Right lobe of liver (tissue), 6 donors: ENCODE measurements around the gene NRXN3. TPM values are rescaled to one million over a fixed set of nuclear protein-coding genes. Genes with fewer than 3 reads are reported as not detected.

Experiments
- ATAC-seq, 4 donors: fragments of 200-7000 bp; cut with Tn5 transposase; one replicate each; pipeline ENCODE4 v1.9.1; 2020; ENCODE audit warnings: mild to moderate bottlenecking in 4 of 4, moderate library complexity in 4 of 4
- DNase-seq, 3 donors: peaks; one replicate each; pipeline ENCODE4 v3.0.0-alpha.2; 2020
- H3K27ac ChIP-seq, 3 donors: fragments of 200-600 bp; one replicate each; pipeline ENCODE4 v1.8.0; 2022
- H3K27me3 ChIP-seq, 2 donors: fragments of 200-600 bp; one replicate each; pipeline ENCODE4 v1.8.0; 2022
- H3K36me3 ChIP-seq, 4 donors: fragments of 200-600 bp; sonication (generic) in 1 of 4; one replicate each; pipeline versions ENCODE4 v1.5.1 to v1.8.0; 2017 to 2022; ENCODE audit warnings: control low read depth in 1 of 4
- H3K4me1 ChIP-seq, 4 donors: fragments of 200-600 bp; sonication (generic) in 1 of 4; one replicate each; pipeline versions ENCODE4 v1.5.1 to v1.8.0; 2017 to 2022; ENCODE audit warnings: control low read depth in 1 of 4
- H3K4me3 ChIP-seq, 3 donors: fragments of 200-600 bp; one replicate each; pipeline ENCODE4 v1.8.0; 2022
- H3K9me3 ChIP-seq, 4 donors: fragments of 200-600 bp; sonication (generic) in 1 of 4; one replicate each; pipeline versions ENCODE4 v1.5.1 to v1.8.0; 2017 to 2022; ENCODE audit warnings: control low read depth in 1 of 4
- CTCF ChIP-seq, 4 donors: fragments of 200-600 bp in 3 of 4; fragments of 450-650 bp in 1 of 4; IDR thresholded peaks; one replicate each; pipeline versions ENCODE4 v1.5.1 to v1.8.0; 2016 to 2022; ENCODE audit warnings: antibody characterized with exemption in 4 of 4, mild to moderate bottlenecking in 2 of 4
- POLR2A ChIP-seq: fragments of 450-650 bp; IDR thresholded peaks from one replicate; pipeline ENCODE4 v1.6.1; 2017; ENCODE audit warnings: antibody characterized with exemption, mild to moderate bottlenecking
- WGBS: methylation state at CpG from one replicate; pipeline ENCODE4 v1.1.6; 2018; ENCODE audit warnings: low coverage, low lambda C conversion rate; ENCODE audit not compliant: insufficient coverage; ENCODE audit errors: missing lambda C conversion rate; 5-methylcytosine and 5-hydroxymethylcytosine counted together
- intact Hi-C, 2 donors: fragments of 100-400 bp; cut with DNase I; formaldehyde crosslinking; loops; one replicate each; pipeline versions ENCODE4 v1.11.2 to v1.14.1; 2022
- total RNA-seq, 6 experiments: library from RNA; depleted of rRNA in 2 of 6; stranded (reverse); fragments of >200 nt in 2 of 6; fragmentation: NEBNext Ultra II Directional in 3 of 6; extraction: Animal tissue kit (Norgen Biotek cat#: 25700) in 3 of 6; gene quantifications; one replicate each; pipeline versions ENCODE4 v1.1.0 to v1.2.4, GENCODE V29; 2016 to 2023
- donor health status: DM: no; HTN: yes; CAD: no.
- donor health status: DM: no; HTN: no; CAD: no.
- donor health status: DM: no; HTN: no; CAD: no.
- donor health status: DM: no; HTN: yes; CAD: no.
- donor health status: DM: no; HTN: yes; CAD: no.

NRXN3 gene
- total RNA-seq, 6 experiments from 2014 or later: 0.06 to 0.51 (median 0.23) TPM; not detected in 1

GRCh38 chr14:79704041-79704807 is 1534.1 kb downstream of the NRXN3 start:
- intact Hi-C loops: no loop called here
- TF ChIP-seq POLR2A (no peak), CTCF (IDR thresholded peaks at IDR 0.05) (no peak)
- H3K36me3 ChIP-seq: no peaks in the 10 kb centered on the region
- no peak overlapping the region for H3K27ac ChIP-seq
- 35% methylated on average over 6 of the region's 6 CpGs for WGBS
- H3K4me3 ChIP-seq: no peak overlapping the region
- DNase-seq: no peak
- no peaks in the 10 kb centered on the region for H3K27me3 ChIP-seq
- peak in 1 of 4 donors; percentile 66 for ATAC-seq
- H3K9me3 ChIP-seq: no peaks in the 10 kb centered on the region
- H3K4me1 ChIP-seq: no peaks in the 10 kb centered on the region

GRCh38 chr14:79705126-79705894 is 1535.1 kb downstream of the NRXN3 start:
- Histone ChIP-seq H3K27me3 (no peaks in the 10 kb centered on the region), H3K9me3 (no peaks in the 10 kb centered on the region), H3K4me1 (no peaks in the 10 kb centered on the region), H3K4me3 (no peak overlapping the region), H3K36me3 (no peaks in the 10 kb centered on the region), H3K27ac (no peak overlapping the region)
- DNase-seq: no peak
- no peak for TF ChIP-seq CTCF (IDR thresholded peaks at IDR 0.05)
- intact Hi-C loops: no loop called here
- 66% methylated on average over 11 of the region's 11 CpGs for WGBS
- ATAC-seq: no peak

- H3K9me3 ChIP-seq: no peaks in the 10 kb centered on the region
- TF ChIP-seq CTCF (IDR thresholded peaks at IDR 0.05): no peak
- no peak for TF ChIP-seq POLR2A
- ATAC-seq: no peak
- no peak for DNase-seq
- no peak overlapping the region for H3K27ac ChIP-seq
- no peaks in the 10 kb centered on the region for H3K4me1 ChIP-seq
- H3K27me3 ChIP-seq: no peaks in the 10 kb centered on the region
- no peaks in the 10 kb centered on the region for H3K36me3 ChIP-seq
- 42% methylated on average over 2 of the region's 2 CpGs for WGBS
- no peak overlapping the region for H3K4me3 ChIP-seq
- intact Hi-C loops: no loop called here
These were observed 1536.2 kb downstream of the NRXN3 start for GRCh38 chr14:79706382-79706781.

GRCh38 chr14:79708426-79709388 is 1538.5 kb downstream of the NRXN3 start:
- H3K27ac ChIP-seq: no peak overlapping the region
- no peak overlapping the region for H3K4me3 ChIP-seq
- DNase-seq: no peak
- H3K36me3 ChIP-seq: no peaks in the 10 kb centered on the region
- H3K27me3 ChIP-seq: no peaks in the 10 kb centered on the region
- intact Hi-C loops: no loop called here
- no peak for ATAC-seq
- 38% methylated on average over 6 of the region's 9 CpGs for WGBS
- TF ChIP-seq CTCF (IDR thresholded peaks at IDR 0.05): no peak
- TF ChIP-seq POLR2A: no peak
- H3K9me3 ChIP-seq: no peaks in the 10 kb centered on the region
- H3K4me1 ChIP-seq: no peaks in the 10 kb centered on the region
